Measurements from ENCODE around the gene GCGR. TPM values are rescaled to one million over a fixed set of nuclear protein-coding genes. Genes with fewer than 3 reads are reported as not detected.

Gene GCGR
- total and polyA plus RNA-seq, 2 donors from 2014 or later = 9.3 to 37.2 TPM

- H3K9ac ChIP-seq (ENCODE audit: low read length in 3 of 3) = no peak overlapping the region
- no peaks in the 10 kb centered on the region for H3K4me1 ChIP-seq (ENCODE audit: control insufficient read depth in 2 of 3, insufficient read depth in 2 of 3, low read depth in 1 of 3, low read length in 3 of 3)
- FAIRE-seq = no peak
- H3K4me3 ChIP-seq (ENCODE audit: low read length in 3 of 3) = no peak overlapping the region
- H3K27me3 ChIP-seq (ENCODE audit: control insufficient read depth, insufficient read depth, low read length) = no peaks in the 10 kb centered on the region
- TF ChIP-seq CTCF (IDR thresholded peaks at IDR 0.05; ENCODE audit: borderline replicate concordance, extremely low read depth, insufficient read depth) = no peak
- no peak overlapping the region for H3K27ac ChIP-seq (ENCODE audit: low read depth in 2 of 2, low read length in 2 of 2)
- intact Hi-C loops (cut with DNase I) = no loop called here
- peaks cover 0 to 37% (median 12%) of the 10 kb centered on the region in 3 donors for H3K36me3 ChIP-seq (ENCODE audit: control insufficient read depth in 2 of 3, insufficient read depth in 3 of 3, low read length in 3 of 3)
- no peaks in the 10 kb centered on the region for H3K9me3 ChIP-seq (ENCODE audit: control insufficient read depth in 2 of 3, insufficient read depth in 1 of 3, low read length in 3 of 3)
- DNase-seq = no peak
Measured at GRCh38 chr17:81843713-81844326, 39.9 kb downstream of the GCGR start.

GRCh38 chr17:81844327-81844851 lies 40.4 kb downstream of the GCGR start:
- Histone ChIP-seq H3K4me3 (ENCODE audit: low read length in 3 of 3) (no peak overlapping the region), H3K36me3 (ENCODE audit: control insufficient read depth in 2 of 3, insufficient read depth in 3 of 3, low read length in 3 of 3) (peaks cover 0 to 37% (median 12%) of the 10 kb centered on the region in 3 donors), H3K4me1 (ENCODE audit: control insufficient read depth in 2 of 3, insufficient read depth in 2 of 3, low read depth in 1 of 3, low read length in 3 of 3) (no peaks in the 10 kb centered on the region), H3K9me3 (ENCODE audit: control insufficient read depth in 2 of 3, insufficient read depth in 1 of 3, low read length in 3 of 3) (no peaks in the 10 kb centered on the region), H3K9ac (ENCODE audit: low read length in 3 of 3) (no peak overlapping the region), H3K27ac (ENCODE audit: low read depth in 2 of 2, low read length in 2 of 2) (no peak overlapping the region), H3K27me3 (ENCODE audit: control insufficient read depth, insufficient read depth, low read length) (no peaks in the 10 kb centered on the region)
- no peak for TF ChIP-seq CTCF (IDR thresholded peaks at IDR 0.05; ENCODE audit: borderline replicate concordance, extremely low read depth, insufficient read depth)
- FAIRE-seq = no peak
- no peak for DNase-seq
- intact Hi-C loops (cut with DNase I) = no loop called here

GRCh38 chr17:81844887-81845286 lies 40.9 kb downstream of the GCGR start:
- Histone ChIP-seq H3K4me3 (ENCODE audit: low read length in 3 of 3) (no peak overlapping the region), H3K9ac (ENCODE audit: low read length in 3 of 3) (no peak overlapping the region), H3K36me3 (ENCODE audit: control insufficient read depth in 2 of 3, insufficient read depth in 3 of 3, low read length in 3 of 3) (peaks cover 0 to 37% (median 12%) of the 10 kb centered on the region in 3 donors), H3K27me3 (ENCODE audit: control insufficient read depth, insufficient read depth, low read length) (no peaks in the 10 kb centered on the region), H3K4me1 (ENCODE audit: control insufficient read depth in 2 of 3, insufficient read depth in 2 of 3, low read depth in 1 of 3, low read length in 3 of 3) (no peaks in the 10 kb centered on the region), H3K9me3 (ENCODE audit: control insufficient read depth in 2 of 3, insufficient read depth in 1 of 3, low read length in 3 of 3) (no peaks in the 10 kb centered on the region), H3K27ac (ENCODE audit: low read depth in 2 of 2, low read length in 2 of 2) (no peak overlapping the region)
- FAIRE-seq (no peak), DNase-seq (no peak)
- TF ChIP-seq CTCF (IDR thresholded peaks at IDR 0.05; ENCODE audit: borderline replicate concordance, extremely low read depth, insufficient read depth) = no peak
- intact Hi-C loops (cut with DNase I) = no loop called here

All from kidney (tissue), 14 donors.